IMR-90 (cell line): Measurements from ENCODE around the gene PLEKHG5.

ENCODE experiments used
- BHLHE40 ChIP-seq: fragments of 150-350 bp; IDR thresholded peaks from 2 replicates; pipeline ENCODE4 v1.6.1; 2016; ENCODE audit warnings: mild to moderate bottlenecking, low read depth, low read length
- CEBPB ChIP-seq: IDR thresholded peaks from 2 replicates; pipeline ENCODE4 v1.6.1; 2012; ENCODE audit warnings: low read depth, low read length, improper control_type of control experiment
- CHD1 ChIP-seq: IDR thresholded peaks from 2 replicates; pipeline ENCODE4 v1.6.1; 2012; ENCODE audit warnings: low read depth, low read length, improper control_type of control experiment
- FOS ChIP-seq: fragments of 150-350 bp; IDR thresholded peaks from 2 replicates; pipeline ENCODE4 v1.6.1; 2016; ENCODE audit warnings: low read depth, low read length
- MAZ ChIP-seq: IDR thresholded peaks from 2 replicates; pipeline ENCODE4 v1.6.1; 2012; ENCODE audit warnings: low read depth, mild to moderate bottlenecking, low read length, improper control_type of control experiment, moderate library complexity, borderline replicate concordance
- MXI1 ChIP-seq: IDR thresholded peaks from 2 replicates; pipeline ENCODE4 v1.6.1; 2012; ENCODE audit warnings: low read depth, mild to moderate bottlenecking, low read length, moderate library complexity, borderline replicate concordance
- POLR2A ChIP-seq: IDR thresholded peaks from 2 replicates; pipeline ENCODE4 v1.6.1; 2012; ENCODE audit warnings: mild to moderate bottlenecking, low read depth, low read length
- RAD21 ChIP-seq: IDR thresholded peaks from 2 replicates; pipeline ENCODE4 v1.6.1; 2012; ENCODE audit warnings: low read length, improper control_type of control experiment
- SMC3 ChIP-seq: fragments of 150-350 bp; IDR thresholded peaks from 2 replicates; pipeline ENCODE4 v1.6.1; 2016; ENCODE audit warnings: low read depth, mild to moderate bottlenecking, antibody characterized with exemption, low read length, moderate library complexity
- TF ChIP-seq, protein P1 (sequence below): conservative IDR thresholded peaks from 2 replicates; pipeline ENCODE4 v1.5.1; 2012; ENCODE audit warnings: mild to moderate bottlenecking, low read depth, low read length, improper control_type of control experiment

- TF ChIP-seq, protein P1, sequence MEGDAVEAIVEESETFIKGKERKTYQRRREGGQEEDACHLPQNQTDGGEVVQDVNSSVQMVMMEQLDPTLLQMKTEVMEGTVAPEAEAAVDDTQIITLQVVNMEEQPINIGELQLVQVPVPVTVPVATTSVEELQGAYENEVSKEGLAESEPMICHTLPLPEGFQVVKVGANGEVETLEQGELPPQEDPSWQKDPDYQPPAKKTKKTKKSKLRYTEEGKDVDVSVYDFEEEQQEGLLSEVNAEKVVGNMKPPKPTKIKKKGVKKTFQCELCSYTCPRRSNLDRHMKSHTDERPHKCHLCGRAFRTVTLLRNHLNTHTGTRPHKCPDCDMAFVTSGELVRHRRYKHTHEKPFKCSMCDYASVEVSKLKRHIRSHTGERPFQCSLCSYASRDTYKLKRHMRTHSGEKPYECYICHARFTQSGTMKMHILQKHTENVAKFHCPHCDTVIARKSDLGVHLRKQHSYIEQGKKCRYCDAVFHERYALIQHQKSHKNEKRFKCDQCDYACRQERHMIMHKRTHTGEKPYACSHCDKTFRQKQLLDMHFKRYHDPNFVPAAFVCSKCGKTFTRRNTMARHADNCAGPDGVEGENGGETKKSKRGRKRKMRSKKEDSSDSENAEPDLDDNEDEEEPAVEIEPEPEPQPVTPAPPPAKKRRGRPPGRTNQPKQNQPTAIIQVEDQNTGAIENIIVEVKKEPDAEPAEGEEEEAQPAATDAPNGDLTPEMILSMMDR: no peak
- TF ChIP-seq CHD1 (no peak), RAD21 (no peak), CEBPB (no peak), FOS (no peak), POLR2A (no peak), MXI1 (no peak), MAZ (no peak), SMC3 (no peak), BHLHE40 (no peak)
Observed at GRCh38 chr1:6456800-6457466, 34.5 kb downstream of the PLEKHG5 start.
